Large intestine (tissue), 3 donors: ENCODE measurements around the gene RMND5B. TPM values are rescaled to one million over a fixed set of nuclear protein-coding genes. Genes with fewer than 3 reads are reported as not detected.
"Not testable (repeated sequence)": the region's sequence is repeated elsewhere in the genome, so short reads cannot be mapped to it uniquely, and the experiment has no call there.

Experiments used
- DNase-seq, 2 donors: peaks; one replicate each; pipeline versions ENCODE4 v3.0.0 to v3.0.0-alpha.2; 2013
- H3K27ac ChIP-seq: one replicate; pipeline ENCODE4 v1.5.1; 2013; ENCODE audit warnings: low read length
- H3K27me3 ChIP-seq: 2 replicates; pipeline ENCODE4 v1.6.1; 2013; ENCODE audit warnings: low read length; ENCODE audit not compliant: control insufficient read depth, insufficient read depth
- H3K36me3 ChIP-seq: 2 replicates; pipeline ENCODE4 v1.6.1; 2013; ENCODE audit warnings: low read length; ENCODE audit not compliant: control insufficient read depth, insufficient read depth
- H3K4me1 ChIP-seq: one replicate; pipeline ENCODE4 v1.6.1; 2013; ENCODE audit warnings: low read length; ENCODE audit not compliant: control insufficient read depth, insufficient read depth
- H3K4me3 ChIP-seq: one replicate; pipeline ENCODE4 v1.5.1; 2013; ENCODE audit warnings: low read length
- H3K9me3 ChIP-seq: one replicate; pipeline ENCODE4 v1.6.1; 2013; ENCODE audit warnings: mild to moderate bottlenecking, low read depth, low read length, moderate library complexity; ENCODE audit not compliant: control insufficient read depth
- WGBS: methylation state at CpG from one replicate; pipeline ENCODE4 v1.1.5; 2013; ENCODE audit warnings: low lambda C conversion rate; ENCODE audit not compliant: insufficient coverage; 5-methylcytosine and 5-hydroxymethylcytosine counted together
- polyA plus RNA-seq: library from polyadenylated mRNA; unstranded; fragments of 120-200 nt; gene quantifications from one replicate; pipeline ENCODE4 v1.2.1, GENCODE V29; 2013

Gene RMND5B
- polyA plus RNA-seq, 1 donor: 28.9 TPM

DNA sequence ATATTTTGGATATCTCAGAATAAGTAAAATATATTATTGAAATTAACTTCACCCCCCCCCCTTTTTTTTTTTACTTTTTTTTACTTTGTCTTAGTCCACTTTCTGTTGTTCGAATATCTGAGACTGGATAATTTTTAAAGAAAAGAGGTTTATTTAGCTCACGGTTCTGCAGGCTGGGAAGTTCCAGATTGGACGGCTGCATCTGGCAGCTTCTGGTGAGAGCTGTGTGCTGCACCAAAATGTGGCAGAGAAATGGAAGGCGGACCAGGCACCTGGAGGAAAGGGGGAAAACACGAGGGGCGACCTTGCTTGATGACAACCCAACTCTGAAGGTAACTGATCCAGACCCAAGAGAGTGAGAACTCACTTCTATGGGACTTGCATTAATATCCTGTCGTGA, 62.0 kb downstream of the RMND5B start:
- Histone ChIP-seq H3K27ac (no peak overlapping the region), H3K36me3 (no peaks in the 10 kb centered on the region), H3K4me3 (no peak overlapping the region), H3K27me3 (peaks cover 22% of the 10 kb centered on the region), H3K9me3 (no peaks in the 10 kb centered on the region), H3K4me1 (no peaks in the 10 kb centered on the region)
- WGBS: no CpG with 5 or more reads among the region's 7 CpGs
- no peak for DNase-seq

DNA sequence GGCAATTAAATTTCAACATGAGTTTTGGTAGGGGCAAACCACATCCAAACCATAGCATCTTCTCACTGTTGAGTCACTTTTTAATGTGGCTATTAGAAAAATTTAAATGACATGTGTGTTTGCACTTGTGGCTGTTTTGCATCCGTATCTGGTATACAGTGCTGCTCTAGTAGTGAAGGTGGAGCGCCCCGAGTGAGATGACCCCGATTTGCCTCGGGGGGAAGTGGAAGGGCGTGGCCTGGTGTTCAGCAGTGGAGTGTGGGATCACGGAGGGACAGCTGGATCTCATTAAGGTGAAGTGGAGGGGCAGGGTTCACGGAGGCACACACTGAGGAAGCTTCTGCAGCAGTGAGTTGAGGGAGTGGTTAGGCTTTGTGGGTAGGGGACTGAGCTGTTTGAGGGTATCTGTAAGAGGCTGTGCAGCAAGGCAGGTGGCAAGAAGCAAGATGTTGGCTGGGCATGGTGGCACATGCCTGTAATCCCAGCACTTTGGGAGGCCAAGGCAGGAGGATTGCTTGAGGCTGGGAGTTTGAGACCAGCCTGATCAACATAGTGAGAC, 62.5 kb downstream of the RMND5B start:
- Histone ChIP-seq H3K36me3 (no peaks in the 10 kb centered on the region), H3K4me3 (no peak overlapping the region), H3K9me3 (no peaks in the 10 kb centered on the region), H3K27ac (no peak overlapping the region), H3K4me1 (no peaks in the 10 kb centered on the region), H3K27me3 (peaks cover 22% of the 10 kb centered on the region)
- WGBS: 80% methylated on average over 1 of the region's 8 CpGs
- DNase-seq: no peak

GRCh38 chr5:178194026-178194425, 63.2 kb downstream of the RMND5B start:
- no peaks in the 10 kb centered on the region for H3K9me3 ChIP-seq
- peaks cover 22% of the 10 kb centered on the region for H3K27me3 ChIP-seq
- no peak overlapping the region for H3K4me3 ChIP-seq
- H3K27ac ChIP-seq: no peak overlapping the region
- WGBS: no CpG with 5 or more reads among the region's 7 CpGs
- H3K36me3 ChIP-seq: no peaks in the 10 kb centered on the region
- DNase-seq: no peak
- no peaks in the 10 kb centered on the region for H3K4me1 ChIP-seq

DNA sequence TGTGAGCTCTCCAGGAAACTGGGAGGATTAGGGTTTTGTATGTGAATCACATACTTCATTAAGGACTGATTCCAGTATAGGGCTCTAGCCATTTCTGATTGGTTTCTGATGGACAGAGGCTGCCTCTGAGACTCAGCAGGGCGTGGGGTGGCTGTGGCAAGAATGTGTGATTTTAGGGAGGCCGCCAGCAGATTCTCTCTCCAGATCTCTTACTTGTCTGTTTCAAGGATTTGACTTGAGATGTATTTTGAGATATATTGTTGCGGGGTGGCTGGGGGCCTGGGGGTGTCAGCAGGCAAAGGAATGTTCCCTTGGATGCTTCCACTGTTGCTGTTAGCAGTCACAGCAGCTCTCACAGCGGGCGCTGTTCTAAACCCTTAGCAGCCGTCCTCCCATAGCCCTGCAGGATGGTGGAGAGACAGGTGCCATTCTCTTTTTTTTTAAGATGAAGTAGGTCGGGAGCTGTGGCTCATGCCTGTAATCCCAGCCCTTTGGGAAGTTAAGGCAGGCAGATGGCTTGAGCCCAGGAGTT, 65.5 kb downstream of the RMND5B start:
- DNase-seq: no peak
- Histone ChIP-seq H3K4me3 (no peak overlapping the region), H3K4me1 (no peaks in the 10 kb centered on the region), H3K27ac (no peak overlapping the region), H3K9me3 (no peaks in the 10 kb centered on the region), H3K36me3 (no peaks in the 10 kb centered on the region), H3K27me3 (peaks cover 22% of the 10 kb centered on the region)
- no CpG with 5 or more reads among the region's 7 CpGs for WGBS

DNA sequence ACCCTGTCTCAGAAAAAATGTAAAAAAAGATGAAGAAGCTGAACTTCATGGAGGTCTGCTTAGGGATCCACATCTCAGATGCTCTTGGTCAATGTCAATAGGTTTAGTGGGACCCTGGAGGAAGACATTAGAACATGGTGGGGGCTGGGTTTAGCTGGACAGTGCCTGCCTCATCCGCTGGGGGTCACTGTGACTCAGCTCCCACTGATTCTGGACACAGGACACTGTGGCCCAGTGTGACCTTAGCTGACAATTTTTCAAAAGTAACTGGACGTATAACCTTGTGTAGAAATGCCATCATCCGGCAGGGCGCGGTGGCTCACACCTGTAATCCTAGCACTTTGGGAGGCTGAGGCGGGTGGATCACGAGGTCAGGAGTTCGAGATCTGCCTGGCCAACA, 66.2 kb downstream of the RMND5B start:
- H3K9me3 ChIP-seq: no peaks in the 10 kb centered on the region
- no peak overlapping the region for H3K27ac ChIP-seq
- peaks cover 22% of the 10 kb centered on the region for H3K27me3 ChIP-seq
- no peak for DNase-seq
- H3K4me3 ChIP-seq: no peak overlapping the region
- no peaks in the 10 kb centered on the region for H3K36me3 ChIP-seq
- no peaks in the 10 kb centered on the region for H3K4me1 ChIP-seq
- whole genome bisulfite sequencing: no CpG with 5 or more reads among the region's 8 CpGs

- peaks cover 22% of the 10 kb centered on the region for H3K27me3 ChIP-seq
- not testable (repeated sequence) for H3K4me3 ChIP-seq, H3K4me1 ChIP-seq, H3K36me3 ChIP-seq, DNase-seq, H3K27ac ChIP-seq, H3K9me3 ChIP-seq
- WGBS: no CpG with 5 or more reads among the region's 11 CpGs
Measured at GRCh38 chr5:178198151-178198550, 67.3 kb downstream of the RMND5B start.

DNA sequence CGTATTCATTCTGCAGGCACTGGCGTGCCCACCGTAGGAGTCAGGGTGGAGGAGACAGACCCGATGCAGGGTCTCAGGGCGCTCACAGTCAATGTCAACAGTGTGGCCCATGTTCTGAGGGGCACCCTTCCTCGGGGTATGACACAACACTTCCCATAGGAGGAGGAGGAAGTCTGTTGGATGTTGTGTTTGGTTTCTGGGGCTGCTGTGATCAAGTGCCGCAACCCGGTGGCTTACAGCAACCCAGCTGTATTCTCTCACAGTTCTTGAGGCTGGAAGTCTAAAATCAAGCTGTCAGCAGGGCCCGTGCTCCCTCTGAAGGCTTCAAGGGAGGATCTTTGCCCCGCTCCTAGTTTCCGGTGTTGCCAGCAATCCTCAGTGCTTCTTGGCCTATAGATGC, 67.9 kb downstream of the RMND5B start:
- no peaks in the 10 kb centered on the region for H3K9me3 ChIP-seq
- H3K27me3 ChIP-seq: peaks cover 19% of the 10 kb centered on the region
- no peaks in the 10 kb centered on the region for H3K4me1 ChIP-seq
- no CpG with 5 or more reads among the region's 11 CpGs for WGBS
- H3K36me3 ChIP-seq: no peaks in the 10 kb centered on the region
- H3K27ac ChIP-seq: no peak overlapping the region
- H3K4me3 ChIP-seq: no peak overlapping the region
- no peak for DNase-seq

GRCh38 chr5:178199581-178200434, 69.0 kb downstream of the RMND5B start:
- peaks cover 8% of the 10 kb centered on the region for H3K27me3 ChIP-seq
- H3K4me3 ChIP-seq: no peak overlapping the region
- no peaks in the 10 kb centered on the region for H3K9me3 ChIP-seq
- no peak overlapping the region for H3K27ac ChIP-seq
- no peak for DNase-seq
- no peaks in the 10 kb centered on the region for H3K4me1 ChIP-seq
- no peaks in the 10 kb centered on the region for H3K36me3 ChIP-seq
- WGBS: no CpG with 5 or more reads among the region's 12 CpGs

Other genes starting within 250 kb of the RMND5B start
- not detected for gene PROP1, start 134.8 kb upstream of the RMND5B start, polyA plus RNA-seq
- 2.0 TPM for gene N4BP3, start 17.5 kb upstream of the RMND5B start, polyA plus RNA-seq
- gene NHP2, start 22.9 kb downstream of the RMND5B start, polyA plus RNA-seq: 83.3 TPM
- 0.01 TPM for gene GMCL2, start 56.4 kb downstream of the RMND5B start, polyA plus RNA-seq
- gene HNRNPAB, start 73.5 kb downstream of the RMND5B start, polyA plus RNA-seq: 124 TPM
- 168 TPM for gene PHYKPL, start 101.8 kb downstream of the RMND5B start, polyA plus RNA-seq